A549 (cell line): ENCODE results near the gene NEK2. TPM values are rescaled to one million over a fixed set of nuclear protein-coding genes. Genes with fewer than 3 reads are reported as not detected.
A peak's percentile ranks its signal among the peaks of the same experiment; 100 is the strongest.

ENCODE experiments used
- ATAC-seq, 2 experiments: fragments of 200-7000 bp in 1 of 2; fragments of >200 bp in 1 of 2; cut with Nextera tagmentation in 1 of 2; cut with Tn5 transposase in 1 of 2; 3 replicates each; pipeline versions ENCODE4 v1.8.0 to v1.9.1; 2018 to 2020; ENCODE audit warnings: mild to moderate bottlenecking in 1 of 2, moderate library complexity in 1 of 2
- CTCF ChIA-PET: fragments of 300-600 bp; sonication (Branson Sonifier 250); formaldehyde crosslinking; extraction: SDS; loops from one replicate; lab custom pipeline; 2021; ENCODE audit warnings: antibody characterized with exemption, inconsistent platforms; lab: Yijun Ruan, JAX
- POLR2A ChIA-PET: fragments of 350-600 bp; formaldehyde crosslinking; extraction: SDS; loops from one replicate; lab custom pipeline; 2021; ENCODE audit warnings: antibody characterized with exemption, inconsistent platforms; lab: Yijun Ruan, JAX
- DNase-seq, 2 experiments: peaks; one replicate each; pipeline versions ENCODE4 v3.0.0 to v3.0.0-alpha.2; 2011 to 2016; ENCODE audit warnings: low read depth in 1 of 2, low spot score in 1 of 2
- FAIRE-seq: peaks from 2 replicates; lab custom pipeline; 2011; peaks lifted over from hg19 to GRCh38; lab: Jason Lieb, UNC
- H3K27ac ChIP-seq, 2 experiments: fragments of >200 bp; sonication (Bioruptor Twin); formaldehyde crosslinking; 3 replicates each; pipeline ENCODE4 v1.5.1; 2016 to 2017
- H3K4me1 ChIP-seq: fragments of >200 bp; sonication (Bioruptor Twin); formaldehyde crosslinking; 3 replicates; pipeline ENCODE4 v1.6.1; 2016
- H3K4me2 ChIP-seq: fragments of >200 bp; sonication (Bioruptor Twin); formaldehyde crosslinking; 3 replicates; pipeline ENCODE4 v1.6.1; 2016
- H3K4me3 ChIP-seq: fragments of >200 bp; sonication (Bioruptor Twin); formaldehyde crosslinking; 3 replicates; pipeline ENCODE4 v1.5.1; 2016
- H3K9me3 ChIP-seq: fragments of >200 bp; sonication (Bioruptor Twin); formaldehyde crosslinking; 3 replicates; pipeline ENCODE4 v1.6.1; 2016
- CBX2 ChIP-seq: fragments of 200-600 bp; sonication (generic); IDR thresholded peaks from 2 replicates; pipeline ENCODE4 v1.6.1; 2016; ENCODE audit warnings: low read depth, mild to moderate bottlenecking, borderline replicate concordance
- EHF ChIP-seq: fragments of 250-450 bp; sonication (Bioruptor Pico); IDR thresholded peaks from 2 replicates; pipeline ENCODE4 v1.5.0; 2020; ENCODE audit warnings: mild to moderate bottlenecking
- EHMT2 ChIP-seq: fragments of 200-600 bp; sonication (generic); IDR thresholded peaks from 2 replicates; pipeline ENCODE4 v1.6.1; 2016; ENCODE audit warnings: antibody characterized with exemption, low read depth, mild to moderate bottlenecking, moderate library complexity
- ESRRA ChIP-seq: fragments of 150-350 bp; IDR thresholded peaks from 2 replicates; pipeline ENCODE4 v1.6.1; 2014; ENCODE audit warnings: mild to moderate bottlenecking, low read length, borderline replicate concordance
- FOSB ChIP-seq: fragments of 250-450 bp; sonication (Bioruptor Pico); IDR thresholded peaks from 2 replicates; pipeline ENCODE4 v1.5.0; 2020; ENCODE audit warnings: mild to moderate bottlenecking, moderate library complexity
- FOSL2 ChIP-seq, 2 experiments: fragments of 450-650 bp in 1 of 2; fragments of >200 bp in 1 of 2; sonication (Bioruptor Twin) in 1 of 2; formaldehyde crosslinking; IDR thresholded peaks; 2 replicates each; pipeline versions ENCODE4 v1.5.0 to v1.6.1; 2016 to 2020; ENCODE audit warnings: mild to moderate bottlenecking in 1 of 2, moderate library complexity in 1 of 2
- GATA3 ChIP-seq: IDR thresholded peaks from 2 replicates; pipeline ENCODE4 v1.6.1; 2012; ENCODE audit warnings: borderline replicate concordance
- HDAC2 ChIP-seq: fragments of 200-600 bp; sonication (generic); IDR thresholded peaks from 2 replicates; pipeline ENCODE4 v1.6.1; 2016
- HEYL ChIP-seq: fragments of 250-450 bp; sonication (Bioruptor Pico); IDR thresholded peaks from 2 replicates; pipeline ENCODE4 v1.8.0; 2021; ENCODE audit warnings: mild to moderate bottlenecking, moderate library complexity
- HOXA7 ChIP-seq: fragments of 250-450 bp; sonication (Bioruptor Pico); IDR thresholded peaks from 2 replicates; pipeline ENCODE4 v1.5.0; 2020; ENCODE audit warnings: mild to moderate bottlenecking, moderate library complexity
- HOXB13 ChIP-seq: fragments of 250-450 bp; sonication (Bioruptor Pico); IDR thresholded peaks from 2 replicates; pipeline ENCODE4 v1.5.0; 2020; ENCODE audit warnings: low read depth, mild to moderate bottlenecking, moderate library complexity
- HOXB5 ChIP-seq: fragments of 250-450 bp; sonication (Bioruptor Pico); IDR thresholded peaks from 2 replicates; pipeline ENCODE4 v1.5.0; 2020; ENCODE audit warnings: mild to moderate bottlenecking, moderate library complexity
- JUNB ChIP-seq: fragments of >200 bp; sonication (Bioruptor Twin); formaldehyde crosslinking; IDR thresholded peaks from 2 replicates; pipeline ENCODE4 v1.6.1; 2016
- MAFK ChIP-seq: fragments of 450-650 bp; IDR thresholded peaks from 2 replicates; pipeline ENCODE4 v1.6.1; 2014; ENCODE audit not compliant: partially characterized antibody
- MAZ ChIP-seq: fragments of 150-350 bp; IDR thresholded peaks from 2 replicates; pipeline ENCODE4 v1.6.1; 2014; ENCODE audit warnings: antibody characterized with exemption, low read depth, low read length, borderline replicate concordance
- NPAS2 ChIP-seq: fragments of 250-450 bp; sonication (Bioruptor Pico); IDR thresholded peaks from 2 replicates; pipeline ENCODE4 v1.8.0; 2022; ENCODE audit warnings: mild to moderate bottlenecking, moderate library complexity, borderline replicate concordance
- NR3C1 ChIP-seq: fragments of >200 bp; sonication (Bioruptor Twin); formaldehyde crosslinking; IDR thresholded peaks from 3 replicates; pipeline ENCODE4 v1.6.1; 2017
- PHF8 ChIP-seq: fragments of 200-600 bp; sonication (generic); IDR thresholded peaks from 2 replicates; pipeline ENCODE4 v1.6.1; 2016; ENCODE audit warnings: low read depth, mild to moderate bottlenecking, antibody characterized with exemption, moderate library complexity, borderline replicate concordance
- POLR2AphosphoS2 ChIP-seq: conservative IDR thresholded peaks from 2 replicates; pipeline ENCODE4 v1.6.1; 2012; ENCODE audit warnings: low read length, improper control_type of control experiment, inconsistent platforms
- RAD21 ChIP-seq, 2 experiments: fragments of >200 bp in 1 of 2; sonication (Bioruptor Twin) in 1 of 2; formaldehyde crosslinking in 1 of 2; IDR thresholded peaks in 1 of 2; conservative IDR thresholded peaks in 1 of 2; 2 replicates in 1 of 2; 3 replicates in 1 of 2; pipeline ENCODE4 v1.6.1; 2012 to 2018; ENCODE audit warnings: inconsistent platforms in 1 of 2
- RCOR1 ChIP-seq: fragments of 150-350 bp; IDR thresholded peaks from 2 replicates; pipeline ENCODE4 v1.6.1; 2014; ENCODE audit warnings: antibody characterized with exemption, low read length, low read depth
- RFX5 ChIP-seq: fragments of 450-650 bp; IDR thresholded peaks from 2 replicates; pipeline ENCODE4 v1.7.1; 2014; ENCODE audit warnings: antibody characterized with exemption, mild to moderate bottlenecking, moderate library complexity
- ZC3H11A ChIP-seq: fragments of 450-650 bp; IDR thresholded peaks from 2 replicates; pipeline ENCODE4 v1.6.1; 2014; ENCODE audit warnings: antibody characterized with exemption, mild to moderate bottlenecking
- ZSCAN20 ChIP-seq: fragments of 250-450 bp; sonication (Bioruptor Pico); IDR thresholded peaks from 2 replicates; pipeline ENCODE4 v1.8.0; 2022; ENCODE audit warnings: mild to moderate bottlenecking, moderate library complexity
- WGBS: methylation state at CpG from one replicate; pipeline ENCODE4 v1.1.6; 2017; ENCODE audit errors: missing lambda C conversion rate; 5-methylcytosine and 5-hydroxymethylcytosine counted together
- polyA plus RNA-seq, 4 experiments: library from polyadenylated mRNA; depleted of rRNA in 3 of 4; stranded (reverse); fragments of >200 nt; fragmentation: RNase III in 1 of 4; extraction: RNeasy Plus Mini Kit Qiagen cat#74134 plus additional on column Dnase treatment in 1 of 4; gene quantifications; 2 replicates in 3 of 4; 3 replicates in 1 of 4; pipeline ENCODE4 v1.2.3, GENCODE V29; 2011 to 2017
- TF ChIP-seq, protein P1 (sequence below): IDR thresholded peaks from 2 replicates; pipeline ENCODE4 v1.6.1; 2012
- TF ChIP-seq, protein P2 (sequence below): IDR thresholded peaks from 2 replicates; pipeline ENCODE4 v1.6.1; 2012; ENCODE audit warnings: low read depth, borderline replicate concordance
- TF ChIP-seq, protein P3 (sequence below): fragments of 250-450 bp; sonication (Bioruptor Pico); IDR thresholded peaks from 2 replicates; pipeline ENCODE4 v1.5.0; 2021; ENCODE audit warnings: mild to moderate bottlenecking, moderate library complexity, borderline replicate concordance
- TF ChIP-seq, protein P4 (sequence below): fragments of 250-450 bp; sonication (Bioruptor Pico); IDR thresholded peaks from 2 replicates; pipeline ENCODE4 v1.5.0; 2020; ENCODE audit warnings: low read depth, mild to moderate bottlenecking, moderate library complexity

Gene NEK2
- polyA plus RNA-seq, 2 of the 4 experiments (the other 2 are of a cell fraction), result 42.0 to 65.3 TPM

DNA sequence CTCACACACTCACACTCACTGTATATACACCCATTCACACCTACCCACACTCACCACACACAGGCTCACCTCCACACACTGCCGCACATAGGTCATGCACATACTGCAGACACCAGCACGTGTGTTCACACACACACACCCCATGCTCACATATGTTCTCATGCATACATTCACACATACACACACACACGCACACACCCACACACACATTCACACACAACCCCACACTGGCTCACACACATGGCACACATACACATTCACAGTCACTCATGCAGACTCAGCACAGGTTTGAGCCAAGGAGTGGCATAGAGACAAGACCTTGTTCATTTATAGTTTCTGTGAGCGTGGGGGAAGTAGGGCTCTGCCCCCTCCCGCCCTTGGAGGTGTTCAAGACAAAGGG lies 55.3 kb downstream of the NEK2 start:
- no peaks in the 10 kb centered on the region for H3K9me3 ChIP-seq
- H3K27ac ChIP-seq, result no peak overlapping the region
- POLR2A ChIA-PET, result no interaction called here
- H3K4me1 ChIP-seq, result no peaks in the 10 kb centered on the region
- DNase-seq (no peak), FAIRE-seq (no peak), ATAC-seq (peak; percentile 35 to 46; a peak in 4 of 6 replicates)
- WGBS, result 77% methylated on average over 5 of the region's 5 CpGs
- TF ChIP-seq NPAS2 (CRISPR knock-in tag) (no peak), HEYL (CRISPR knock-in tag) (no peak), FOSL2 (IDR thresholded peaks at IDR 0.05) (no peak), FOSL2 (CRISPR knock-in tag; IDR thresholded peaks at IDR 0.05) (no peak), PHF8 (no peak), GATA3 (no peak), NR3C1 (no peak), FOSB (CRISPR knock-in tag) (no peak), RCOR1 (no peak), POLR2AphosphoS2 (no peak), CBX2 (no peak), MAZ (no peak), ZSCAN20 (no peak), HOXB5 (CRISPR knock-in tag) (no peak), RAD21 (conservative IDR thresholded peaks at IDR 0.05 in 1 of 2, IDR thresholded peaks at IDR 0.05 in 1 of 2) (no peak)
- TF ChIP-seq, protein P1, sequence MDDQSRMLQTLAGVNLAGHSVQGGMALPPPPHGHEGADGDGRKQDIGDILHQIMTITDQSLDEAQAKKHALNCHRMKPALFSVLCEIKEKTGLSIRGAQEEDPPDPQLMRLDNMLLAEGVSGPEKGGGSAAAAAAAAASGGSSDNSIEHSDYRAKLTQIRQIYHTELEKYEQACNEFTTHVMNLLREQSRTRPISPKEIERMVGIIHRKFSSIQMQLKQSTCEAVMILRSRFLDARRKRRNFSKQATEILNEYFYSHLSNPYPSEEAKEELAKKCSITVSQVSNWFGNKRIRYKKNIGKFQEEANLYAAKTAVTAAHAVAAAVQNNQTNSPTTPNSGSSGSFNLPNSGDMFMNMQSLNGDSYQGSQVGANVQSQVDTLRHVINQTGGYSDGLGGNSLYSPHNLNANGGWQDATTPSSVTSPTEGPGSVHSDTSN, result no peak
- TF ChIP-seq, protein P2, sequence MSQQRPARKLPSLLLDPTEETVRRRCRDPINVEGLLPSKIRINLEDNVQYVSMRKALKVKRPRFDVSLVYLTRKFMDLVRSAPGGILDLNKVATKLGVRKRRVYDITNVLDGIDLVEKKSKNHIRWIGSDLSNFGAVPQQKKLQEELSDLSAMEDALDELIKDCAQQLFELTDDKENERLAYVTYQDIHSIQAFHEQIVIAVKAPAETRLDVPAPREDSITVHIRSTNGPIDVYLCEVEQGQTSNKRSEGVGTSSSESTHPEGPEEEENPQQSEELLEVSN, result no peak
- TF ChIP-seq, protein P3, sequence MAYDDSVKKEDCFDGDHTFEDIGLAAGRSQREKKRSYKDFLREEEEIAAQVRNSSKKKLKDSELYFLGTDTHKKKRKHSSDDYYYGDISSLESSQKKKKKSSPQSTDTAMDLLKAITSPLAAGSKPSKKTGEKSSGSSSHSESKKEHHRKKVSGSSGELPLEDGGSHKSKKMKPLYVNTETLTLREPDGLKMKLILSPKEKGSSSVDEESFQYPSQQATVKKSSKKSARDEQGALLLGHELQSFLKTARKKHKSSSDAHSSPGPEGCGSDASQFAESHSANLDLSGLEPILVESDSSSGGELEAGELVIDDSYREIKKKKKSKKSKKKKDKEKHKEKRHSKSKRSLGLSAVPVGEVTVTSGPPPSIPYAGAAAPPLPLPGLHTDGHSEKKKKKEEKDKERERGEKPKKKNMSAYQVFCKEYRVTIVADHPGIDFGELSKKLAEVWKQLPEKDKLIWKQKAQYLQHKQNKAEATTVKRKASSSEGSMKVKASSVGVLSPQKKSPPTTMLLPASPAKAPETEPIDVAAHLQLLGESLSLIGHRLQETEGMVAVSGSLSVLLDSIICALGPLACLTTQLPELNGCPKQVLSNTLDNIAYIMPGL, result no peak
- TF ChIP-seq, protein P4, sequence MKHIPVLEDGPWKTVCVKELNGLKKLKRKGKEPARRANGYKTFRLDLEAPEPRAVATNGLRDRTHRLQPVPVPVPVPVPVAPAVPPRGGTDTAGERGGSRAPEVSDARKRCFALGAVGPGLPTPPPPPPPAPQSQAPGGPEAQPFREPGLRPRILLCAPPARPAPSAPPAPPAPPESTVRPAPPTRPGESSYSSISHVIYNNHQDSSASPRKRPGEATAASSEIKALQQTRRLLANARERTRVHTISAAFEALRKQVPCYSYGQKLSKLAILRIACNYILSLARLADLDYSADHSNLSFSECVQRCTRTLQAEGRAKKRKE, result no peak
- CTCF ChIA-PET, result interaction anchor here (0.6 to 6.2 kb wide), 6 partner anchors 10 to 105 kb away, joined by 3 to 28 read pairs (median 4); no protein-coding TSS in a partner anchor
- H3K4me3 ChIP-seq, result no peak overlapping the region
- H3K4me2 ChIP-seq, result no peak overlapping the region

DNA sequence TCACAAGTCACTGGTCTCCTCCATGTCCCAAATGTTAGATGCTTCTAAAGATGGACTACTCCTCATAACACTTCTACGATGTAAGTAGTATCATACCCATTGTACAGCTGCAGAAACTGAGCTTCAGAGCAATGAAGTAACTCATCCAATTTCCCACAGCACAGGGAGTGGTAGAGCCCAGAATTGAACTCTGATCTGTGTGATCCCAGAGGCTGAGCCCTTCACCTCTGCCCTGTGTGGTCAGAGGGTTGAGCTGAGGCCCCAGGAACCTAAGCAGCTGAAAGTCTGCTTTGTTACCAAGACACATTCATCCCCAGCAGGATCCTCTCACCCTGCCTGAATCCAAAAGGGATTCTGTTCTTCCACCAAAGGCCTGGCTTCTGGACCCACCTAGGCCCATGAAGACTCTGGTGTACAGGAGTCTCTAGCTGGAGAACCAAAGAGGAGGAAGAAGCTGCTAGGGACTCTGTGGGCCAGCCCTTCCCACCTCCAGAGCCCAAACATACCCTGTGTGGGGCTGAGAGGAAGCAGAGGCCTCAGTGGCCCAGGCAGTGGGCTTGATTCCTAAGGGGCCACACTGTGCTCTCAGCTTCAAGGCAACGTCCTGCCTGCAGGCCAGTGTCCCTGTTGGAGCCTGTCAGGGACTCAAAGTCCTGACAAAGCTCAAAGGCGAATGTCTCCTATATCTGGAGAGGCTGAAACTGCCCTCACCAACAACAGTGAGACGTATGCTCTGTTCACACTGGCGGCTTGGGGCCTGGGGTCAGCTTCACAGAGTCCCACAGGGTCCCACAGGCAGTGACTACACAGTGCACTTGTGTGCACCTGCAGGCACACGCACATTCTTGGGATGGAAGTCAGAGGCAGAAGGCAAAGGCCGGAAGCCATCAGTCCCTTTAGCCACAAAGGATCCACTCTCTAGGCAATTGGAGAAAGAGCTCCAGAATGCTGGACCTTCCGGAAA lies 56.1 kb downstream of the NEK2 start:
- CTCF ChIA-PET, result interaction anchor here (0.7 to 6.2 kb wide), 7 partner anchors 10 to 104 kb away, joined by 3 to 28 read pairs (median 3); no protein-coding TSS in a partner anchor
- H3K4me1 ChIP-seq, result no peaks in the 10 kb centered on the region; the same call in 2 of the 3 replicates
- DNase-seq, result no peak
- no peaks in the 10 kb centered on the region for H3K9me3 ChIP-seq
- TF ChIP-seq, protein P2, result no peak
- TF ChIP-seq, protein P4, result no peak
- TF ChIP-seq ZC3H11A, result no peak
- TF ChIP-seq HOXA7 (CRISPR knock-in tag), result no peak
- TF ChIP-seq RFX5, result no peak
- no peak for TF ChIP-seq CBX2
- TF ChIP-seq EHMT2, result no peak
- TF ChIP-seq HDAC2, result no peak
- TF ChIP-seq JUNB, result no peak
- no peak for TF ChIP-seq GATA3
- no peak for TF ChIP-seq PHF8
- TF ChIP-seq EHF (CRISPR knock-in tag), result no peak
- TF ChIP-seq NPAS2 (CRISPR knock-in tag), result no peak
- no peak for TF ChIP-seq MAFK
- TF ChIP-seq ESRRA, result no peak
- TF ChIP-seq HOXB13, result no peak
- TF ChIP-seq HOXB5 (CRISPR knock-in tag), result no peak
- POLR2A ChIA-PET, result no interaction called here
- 88% methylated on average over 7 of the region's 8 CpGs for WGBS
- H3K27ac ChIP-seq, result 0 out of 6 replicates have a peak overlapping the region, but pooled peaks of 1 of the 2 experiments have one; percentile 8
- no peak overlapping the region for H3K4me3 ChIP-seq
- H3K4me2 ChIP-seq, result no peak overlapping the region
- FAIRE-seq, result no peak
- peak; percentile 27 to 40; a peak in 4 of 6 replicates for ATAC-seq
